HepG2 (cell line): ENCODE measurements around the gene C1RL.

Experiments used
- POLR2AphosphoS2 ChIP-seq: IDR thresholded peaks from 2 replicates; pipeline ENCODE4 v1.6.1; 2011; ENCODE audit warnings: low read depth, low read length, improper control_type of control experiment
- POLR2AphosphoS5 ChIP-seq: IDR thresholded peaks from 2 replicates; pipeline ENCODE4 v1.6.1; 2012; ENCODE audit warnings: low read depth, low read length
- STAT5B ChIP-seq: sonication (generic); formaldehyde crosslinking; IDR thresholded peaks from 2 replicates; pipeline ENCODE4 v1.4.0; 2020; ENCODE audit warnings: missing genetic modification reagents
- ZEB1 ChIP-seq: IDR thresholded peaks from 2 replicates; pipeline ENCODE4 v1.6.1; 2012; ENCODE audit warnings: mild to moderate bottlenecking, low read depth, inconsistent platforms; ENCODE audit not compliant: insufficient replicate concordance
- TF ChIP-seq, protein P1 (sequence below): sonication (generic); formaldehyde crosslinking; IDR thresholded peaks from 2 replicates; pipeline ENCODE4 v1.4.0; 2020; ENCODE audit warnings: missing genetic modification reagents, borderline replicate concordance
- TF ChIP-seq, protein P2 (sequence below): sonication (generic); formaldehyde crosslinking; IDR thresholded peaks from 2 replicates; pipeline ENCODE4 v1.5.0; 2020; ENCODE audit warnings: mild to moderate bottlenecking, missing genetic modification reagents, moderate library complexity

DNA sequence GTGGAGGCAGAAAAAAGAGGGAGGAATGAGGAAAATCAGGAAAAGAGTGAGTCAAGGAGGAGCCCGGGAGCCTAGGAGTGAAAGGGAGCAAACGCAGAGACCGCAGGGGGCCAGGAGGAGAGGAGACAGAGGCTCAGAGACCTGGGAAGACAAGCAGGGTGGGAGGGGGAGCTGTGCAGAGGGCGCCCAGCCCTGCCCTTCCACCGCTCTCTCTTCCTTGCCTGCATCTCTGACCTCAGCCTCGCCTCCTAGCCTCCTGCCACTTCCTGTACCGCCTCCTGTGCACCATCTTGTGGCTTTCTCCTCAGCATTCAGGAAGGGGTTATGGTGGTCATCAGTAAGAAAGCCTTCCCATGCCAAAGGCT, 22.5 kb upstream of the C1RL start:
- TF ChIP-seq, protein P1, sequence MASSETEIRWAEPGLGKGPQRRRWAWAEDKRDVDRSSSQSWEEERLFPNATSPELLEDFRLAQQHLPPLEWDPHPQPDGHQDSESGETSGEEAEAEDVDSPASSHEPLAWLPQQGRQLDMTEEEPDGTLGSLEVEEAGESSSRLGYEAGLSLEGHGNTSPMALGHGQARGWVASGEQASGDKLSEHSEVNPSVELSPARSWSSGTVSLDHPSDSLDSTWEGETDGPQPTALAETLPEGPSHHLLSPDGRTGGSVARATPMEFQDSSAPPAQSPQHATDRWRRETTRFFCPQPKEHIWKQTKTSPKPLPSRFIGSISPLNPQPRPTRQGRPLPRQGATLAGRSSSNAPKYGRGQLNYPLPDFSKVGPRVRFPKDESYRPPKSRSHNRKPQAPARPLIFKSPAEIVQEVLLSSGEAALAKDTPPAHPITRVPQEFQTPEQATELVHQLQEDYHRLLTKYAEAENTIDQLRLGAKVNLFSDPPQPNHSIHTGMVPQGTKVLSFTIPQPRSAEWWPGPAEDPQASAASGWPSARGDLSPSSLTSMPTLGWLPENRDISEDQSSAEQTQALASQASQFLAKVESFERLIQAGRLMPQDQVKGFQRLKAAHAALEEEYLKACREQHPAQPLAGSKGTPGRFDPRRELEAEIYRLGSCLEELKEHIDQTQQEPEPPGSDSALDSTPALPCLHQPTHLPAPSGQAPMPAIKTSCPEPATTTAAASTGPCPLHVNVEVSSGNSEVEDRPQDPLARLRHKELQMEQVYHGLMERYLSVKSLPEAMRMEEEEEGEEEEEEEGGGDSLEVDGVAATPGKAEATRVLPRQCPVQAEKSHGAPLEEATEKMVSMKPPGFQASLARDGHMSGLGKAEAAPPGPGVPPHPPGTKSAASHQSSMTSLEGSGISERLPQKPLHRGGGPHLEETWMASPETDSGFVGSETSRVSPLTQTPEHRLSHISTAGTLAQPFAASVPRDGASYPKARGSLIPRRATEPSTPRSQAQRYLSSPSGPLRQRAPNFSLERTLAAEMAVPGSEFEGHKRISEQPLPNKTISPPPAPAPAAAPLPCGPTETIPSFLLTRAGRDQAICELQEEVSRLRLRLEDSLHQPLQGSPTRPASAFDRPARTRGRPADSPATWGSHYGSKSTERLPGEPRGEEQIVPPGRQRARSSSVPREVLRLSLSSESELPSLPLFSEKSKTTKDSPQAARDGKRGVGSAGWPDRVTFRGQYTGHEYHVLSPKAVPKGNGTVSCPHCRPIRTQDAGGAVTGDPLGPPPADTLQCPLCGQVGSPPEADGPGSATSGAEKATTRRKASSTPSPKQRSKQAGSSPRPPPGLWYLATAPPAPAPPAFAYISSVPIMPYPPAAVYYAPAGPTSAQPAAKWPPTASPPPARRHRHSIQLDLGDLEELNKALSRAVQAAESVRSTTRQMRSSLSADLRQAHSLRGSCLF (CRISPR knock-in tag) = no peak
- TF ChIP-seq, protein P2, sequence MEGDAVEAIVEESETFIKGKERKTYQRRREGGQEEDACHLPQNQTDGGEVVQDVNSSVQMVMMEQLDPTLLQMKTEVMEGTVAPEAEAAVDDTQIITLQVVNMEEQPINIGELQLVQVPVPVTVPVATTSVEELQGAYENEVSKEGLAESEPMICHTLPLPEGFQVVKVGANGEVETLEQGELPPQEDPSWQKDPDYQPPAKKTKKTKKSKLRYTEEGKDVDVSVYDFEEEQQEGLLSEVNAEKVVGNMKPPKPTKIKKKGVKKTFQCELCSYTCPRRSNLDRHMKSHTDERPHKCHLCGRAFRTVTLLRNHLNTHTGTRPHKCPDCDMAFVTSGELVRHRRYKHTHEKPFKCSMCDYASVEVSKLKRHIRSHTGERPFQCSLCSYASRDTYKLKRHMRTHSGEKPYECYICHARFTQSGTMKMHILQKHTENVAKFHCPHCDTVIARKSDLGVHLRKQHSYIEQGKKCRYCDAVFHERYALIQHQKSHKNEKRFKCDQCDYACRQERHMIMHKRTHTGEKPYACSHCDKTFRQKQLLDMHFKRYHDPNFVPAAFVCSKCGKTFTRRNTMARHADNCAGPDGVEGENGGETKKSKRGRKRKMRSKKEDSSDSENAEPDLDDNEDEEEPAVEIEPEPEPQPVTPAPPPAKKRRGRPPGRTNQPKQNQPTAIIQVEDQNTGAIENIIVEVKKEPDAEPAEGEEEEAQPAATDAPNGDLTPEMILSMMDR (CRISPR knock-in tag) = no peak
- TF ChIP-seq POLR2AphosphoS5 (no peak), POLR2AphosphoS2 (no peak), STAT5B (CRISPR knock-in tag) (no peak), ZEB1 (no peak)
